ENCODE results near the gene MED13L. TPM values are rescaled to one million over a fixed set of nuclear protein-coding genes. Genes with fewer than 3 reads are reported as not detected.

Gene MED13L
- polyA plus RNA-seq, 1 donor (not counting 4 experiments of a cell fraction or from before 2014, with no cell fraction given), result 31.7 TPM

DNA sequence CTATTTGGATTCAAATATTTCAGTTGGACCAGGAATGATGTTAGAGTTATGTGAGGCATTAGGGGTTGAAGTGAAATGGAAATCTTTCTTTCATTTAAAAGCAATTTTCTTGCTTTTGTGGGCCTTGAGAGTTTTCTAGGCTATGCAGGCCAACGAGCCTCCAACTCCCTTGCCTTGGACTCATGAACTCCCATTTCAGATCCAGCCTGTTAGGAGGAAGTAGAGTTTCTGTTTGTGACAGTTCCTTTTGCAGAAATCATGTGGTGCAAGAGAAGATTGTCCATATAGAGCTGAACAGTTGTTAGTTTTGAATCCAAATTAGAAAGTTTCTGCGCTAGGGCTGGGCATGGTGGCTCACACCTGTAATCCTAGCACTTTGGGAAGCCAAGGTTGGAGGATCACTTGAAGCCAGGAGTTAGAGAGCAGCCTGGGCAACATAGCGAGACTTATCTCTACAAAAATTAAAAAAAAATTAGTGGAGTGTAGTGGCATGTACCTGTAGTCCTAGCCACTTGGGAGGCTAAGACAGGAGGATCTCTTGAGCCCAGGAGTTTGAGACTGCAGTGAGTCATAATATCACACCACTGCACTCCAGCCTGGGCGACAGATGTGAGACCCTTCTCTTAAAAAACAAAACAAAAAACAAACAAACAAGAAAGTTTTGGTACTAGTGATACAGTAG, 47.3 kb upstream of the MED13L start:
- Histone ChIP-seq H4K20me1 (ENCODE audit: control insufficient read depth, extremely low read depth, insufficient read depth, low read length) (no peaks in the 10 kb centered on the region), H3K27me3 (ENCODE audit: control insufficient read depth, extremely low read depth, insufficient read depth, low read length) (no peaks in the 10 kb centered on the region), H3K9ac (ENCODE audit: control insufficient read depth, extremely low read depth, insufficient read depth, low read length) (no peak overlapping the region), H3K4me3 (ENCODE audit: control insufficient read depth in 2 of 3, extremely low read depth in 1 of 3, insufficient read depth in 2 of 3, low read depth in 1 of 3, low read length in 3 of 3) (no peak overlapping the region), H3K36me3 (ENCODE audit: control insufficient read depth in 2 of 2, extremely low read depth in 1 of 2, insufficient read depth in 2 of 2, low read length in 2 of 2) (no peaks in the 10 kb centered on the region), H3K27ac (ENCODE audit: control insufficient read depth, insufficient read depth, low read length) (no peak overlapping the region), H3K79me2 (ENCODE audit: control insufficient read depth, insufficient read depth, low read length) (no peaks in the 10 kb centered on the region), H3K4me2 (ENCODE audit: control insufficient read depth, extremely low read depth, insufficient read depth, low read depth, low read length) (no peak overlapping the region), H3K9me3 (ENCODE audit: control insufficient read depth, low read depth, low read length) (no peaks in the 10 kb centered on the region), H3K4me1 (ENCODE audit: control insufficient read depth, extremely low read depth, insufficient read depth, low read length) (peaks cover 12% of the 10 kb centered on the region), H2AFZ (ENCODE audit: control insufficient read depth, low read length) (no peak overlapping the region), H3K9me1 (ENCODE audit: control insufficient read depth, extremely low read depth, insufficient read depth, low read length) (no peaks in the 10 kb centered on the region)
- FAIRE-seq (no peak), DNase-seq (ENCODE audit: low read depth, low spot score) (no peak)
- no peak for TF ChIP-seq EZH2 (IDR thresholded peaks at IDR 0.05; ENCODE audit: low read length)
- TF ChIP-seq, protein P1, sequence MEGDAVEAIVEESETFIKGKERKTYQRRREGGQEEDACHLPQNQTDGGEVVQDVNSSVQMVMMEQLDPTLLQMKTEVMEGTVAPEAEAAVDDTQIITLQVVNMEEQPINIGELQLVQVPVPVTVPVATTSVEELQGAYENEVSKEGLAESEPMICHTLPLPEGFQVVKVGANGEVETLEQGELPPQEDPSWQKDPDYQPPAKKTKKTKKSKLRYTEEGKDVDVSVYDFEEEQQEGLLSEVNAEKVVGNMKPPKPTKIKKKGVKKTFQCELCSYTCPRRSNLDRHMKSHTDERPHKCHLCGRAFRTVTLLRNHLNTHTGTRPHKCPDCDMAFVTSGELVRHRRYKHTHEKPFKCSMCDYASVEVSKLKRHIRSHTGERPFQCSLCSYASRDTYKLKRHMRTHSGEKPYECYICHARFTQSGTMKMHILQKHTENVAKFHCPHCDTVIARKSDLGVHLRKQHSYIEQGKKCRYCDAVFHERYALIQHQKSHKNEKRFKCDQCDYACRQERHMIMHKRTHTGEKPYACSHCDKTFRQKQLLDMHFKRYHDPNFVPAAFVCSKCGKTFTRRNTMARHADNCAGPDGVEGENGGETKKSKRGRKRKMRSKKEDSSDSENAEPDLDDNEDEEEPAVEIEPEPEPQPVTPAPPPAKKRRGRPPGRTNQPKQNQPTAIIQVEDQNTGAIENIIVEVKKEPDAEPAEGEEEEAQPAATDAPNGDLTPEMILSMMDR (optimal IDR thresholded peaks at IDR 0.05 in 1 of 3, IDR thresholded peaks at IDR 0.05 in 1 of 3, conservative IDR thresholded peaks at IDR 0.05 in 1 of 3; ENCODE audit: extremely low read depth in 1 of 3, insufficient read depth in 2 of 3, low read length in 3 of 3), result no peak
- dilution Hi-C loops (cut with MboI; ENCODE audit: extremely low pct_ligation_motif_present, low sequenced_read_pairs), result no loop called here

DNA sequence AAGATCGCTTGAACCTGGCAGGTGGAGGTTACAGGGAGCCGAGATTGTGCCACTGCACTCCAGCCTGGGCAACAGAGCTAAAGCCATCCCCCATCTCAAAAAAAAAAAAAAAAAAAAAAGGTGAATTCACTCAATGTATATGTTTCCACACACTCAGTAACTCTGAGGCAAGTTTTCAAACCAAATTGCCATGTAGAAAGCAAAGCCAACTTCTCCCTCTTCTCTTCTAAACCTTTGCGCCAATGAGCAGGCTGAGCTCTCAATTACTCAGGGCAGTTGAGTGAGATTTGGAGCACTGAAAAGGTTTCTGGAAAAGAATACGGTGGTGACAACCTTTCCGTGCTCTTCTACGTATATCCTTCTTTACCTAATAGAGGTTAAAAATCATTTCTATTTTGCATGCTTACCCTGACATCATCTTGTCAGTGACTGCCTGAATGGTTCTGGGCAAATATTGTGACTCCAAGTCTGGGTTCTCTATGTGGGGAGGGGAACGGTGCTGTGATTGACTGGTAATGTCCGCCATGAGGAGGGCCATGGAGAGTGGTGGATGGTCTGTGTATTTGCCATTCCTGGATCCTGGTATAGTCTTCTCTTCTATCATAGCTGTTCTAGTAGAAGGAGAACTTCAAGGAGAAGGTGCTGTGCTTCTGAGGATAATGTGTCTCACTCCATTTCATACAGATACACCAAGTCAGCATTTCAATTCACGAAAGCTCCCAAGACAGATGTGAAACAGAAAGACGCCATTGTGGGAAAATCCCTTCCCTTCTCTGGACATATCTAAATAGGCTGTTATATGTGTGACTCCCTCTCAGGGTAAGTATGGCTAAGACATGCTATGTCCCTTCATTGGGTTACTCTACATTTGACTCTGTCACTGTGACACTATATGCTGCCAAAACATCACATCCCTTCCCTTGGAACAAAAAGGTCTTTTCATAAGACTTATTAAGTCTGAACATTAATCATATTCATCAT, 46.2 kb upstream of the MED13L start:
- no peaks in the 10 kb centered on the region for H3K79me2 ChIP-seq (ENCODE audit: control insufficient read depth, insufficient read depth, low read length)
- no peaks in the 10 kb centered on the region for H3K9me3 ChIP-seq (ENCODE audit: control insufficient read depth, low read depth, low read length)
- no peaks in the 10 kb centered on the region for H3K27me3 ChIP-seq (ENCODE audit: control insufficient read depth, extremely low read depth, insufficient read depth, low read length)
- TF ChIP-seq, protein P1 (optimal IDR thresholded peaks at IDR 0.05 in 1 of 3, IDR thresholded peaks at IDR 0.05 in 1 of 3, conservative IDR thresholded peaks at IDR 0.05 in 1 of 3; ENCODE audit: extremely low read depth in 1 of 3, insufficient read depth in 2 of 3, low read length in 3 of 3), result no peak
- TF ChIP-seq EZH2 (IDR thresholded peaks at IDR 0.05; ENCODE audit: low read length), result no peak
- H2AFZ ChIP-seq (ENCODE audit: control insufficient read depth, low read length), result no peak overlapping the region
- H3K27ac ChIP-seq (ENCODE audit: control insufficient read depth, insufficient read depth, low read length), result no peak overlapping the region
- no peaks in the 10 kb centered on the region for H3K36me3 ChIP-seq (ENCODE audit: control insufficient read depth in 2 of 2, extremely low read depth in 1 of 2, insufficient read depth in 2 of 2, low read length in 2 of 2)
- H3K4me1 ChIP-seq (ENCODE audit: control insufficient read depth, extremely low read depth, insufficient read depth, low read length), result peaks cover 23% of the 10 kb centered on the region
- H3K4me3 ChIP-seq (ENCODE audit: control insufficient read depth in 2 of 3, extremely low read depth in 1 of 3, insufficient read depth in 2 of 3, low read depth in 1 of 3, low read length in 3 of 3), result no peak overlapping the region
- H3K9me1 ChIP-seq (ENCODE audit: control insufficient read depth, extremely low read depth, insufficient read depth, low read length), result no peaks in the 10 kb centered on the region
- no peaks in the 10 kb centered on the region for H4K20me1 ChIP-seq (ENCODE audit: control insufficient read depth, extremely low read depth, insufficient read depth, low read length)
- FAIRE-seq (no peak), DNase-seq (ENCODE audit: low read depth, low spot score) (no peak)
- dilution Hi-C loops (cut with MboI; ENCODE audit: extremely low pct_ligation_motif_present, low sequenced_read_pairs), result no loop called here
- H3K9ac ChIP-seq (ENCODE audit: control insufficient read depth, extremely low read depth, insufficient read depth, low read length), result no peak overlapping the region
- no peak overlapping the region for H3K4me2 ChIP-seq (ENCODE audit: control insufficient read depth, extremely low read depth, insufficient read depth, low read depth, low read length)

Measured in keratinocyte (primary cell).